HL-60 (cell line): ENCODE data around the gene MAST3.

Experiments used
- POLR2AphosphoS5 ChIP-seq: IDR thresholded peaks from 2 replicates; pipeline ENCODE4 v1.6.1; 2012; ENCODE audit warnings: low read depth
- REST ChIP-seq: IDR thresholded peaks from 2 replicates; pipeline ENCODE4 v1.6.1; 2012; ENCODE audit warnings: low read depth; ENCODE audit not compliant: insufficient replicate concordance
- TF ChIP-seq, protein P1 (sequence below): IDR thresholded peaks from one replicate; pipeline ENCODE4 v1.5.1; 2011; ENCODE audit warnings: low read length, control low read depth, inconsistent platforms; ENCODE audit not compliant: insufficient read depth

- TF ChIP-seq, protein P1, sequence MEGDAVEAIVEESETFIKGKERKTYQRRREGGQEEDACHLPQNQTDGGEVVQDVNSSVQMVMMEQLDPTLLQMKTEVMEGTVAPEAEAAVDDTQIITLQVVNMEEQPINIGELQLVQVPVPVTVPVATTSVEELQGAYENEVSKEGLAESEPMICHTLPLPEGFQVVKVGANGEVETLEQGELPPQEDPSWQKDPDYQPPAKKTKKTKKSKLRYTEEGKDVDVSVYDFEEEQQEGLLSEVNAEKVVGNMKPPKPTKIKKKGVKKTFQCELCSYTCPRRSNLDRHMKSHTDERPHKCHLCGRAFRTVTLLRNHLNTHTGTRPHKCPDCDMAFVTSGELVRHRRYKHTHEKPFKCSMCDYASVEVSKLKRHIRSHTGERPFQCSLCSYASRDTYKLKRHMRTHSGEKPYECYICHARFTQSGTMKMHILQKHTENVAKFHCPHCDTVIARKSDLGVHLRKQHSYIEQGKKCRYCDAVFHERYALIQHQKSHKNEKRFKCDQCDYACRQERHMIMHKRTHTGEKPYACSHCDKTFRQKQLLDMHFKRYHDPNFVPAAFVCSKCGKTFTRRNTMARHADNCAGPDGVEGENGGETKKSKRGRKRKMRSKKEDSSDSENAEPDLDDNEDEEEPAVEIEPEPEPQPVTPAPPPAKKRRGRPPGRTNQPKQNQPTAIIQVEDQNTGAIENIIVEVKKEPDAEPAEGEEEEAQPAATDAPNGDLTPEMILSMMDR: no peak
- TF ChIP-seq POLR2AphosphoS5 (no peak), REST (no peak)
These were observed 24.8 kb downstream of the MAST3 start for GRCh38 chr19:18122424-18122823.
